Fibroblast of upper back skin (primary cell): ENCODE data around the gene EFNA3.

Experiments used
- DNase-seq: peaks from one replicate; pipeline ENCODE4 v3.0.0-alpha.2; 2013

The EFNA3 gene

GRCh38 chr1:155048449-155049334 is 29.9 kb upstream of the EFNA3 start:
- DNase-seq = no peak

- DNase-seq = peak; percentile 63
Observed at GRCh38 chr1:155049651-155050559, 28.7 kb upstream of the EFNA3 start.

- DNase-seq = peak; percentile 57
Observed at GRCh38 chr1:155050560-155051341, 27.9 kb upstream of the EFNA3 start, which contains the start of gene ADAM15. Gene ADAM15, plus strand, starts transcription at chr1:155051316. Its CDS starts 71 bp downstream, at chr1:155051387.

- no peak for DNase-seq
Observed at GRCh38 chr1:155051342-155051776, 27.3 kb upstream of the EFNA3 start.

- DNase-seq = no peak
Observed at GRCh38 chr1:155051777-155052398, 26.7 kb upstream of the EFNA3 start.

- DNase-seq = no peak
Observed at GRCh38 chr1:155052439-155053395, 25.9 kb upstream of the EFNA3 start.

- no peak for DNase-seq
Observed at GRCh38 chr1:155053531-155054105, 25.0 kb upstream of the EFNA3 start.

- no peak for DNase-seq
Observed at GRCh38 chr1:155057104-155057503, 21.5 kb upstream of the EFNA3 start.

GRCh38 chr1:155057788-155058211 is 20.8 kb upstream of the EFNA3 start:
- no peak for DNase-seq

GRCh38 chr1:155060736-155061135 is 17.9 kb upstream of the EFNA3 start:
- no peak for DNase-seq

- DNase-seq = peak; percentile 83
Observed at GRCh38 chr1:155061381-155062150, 17.1 kb upstream of the EFNA3 start.

GRCh38 chr1:155062151-155062686 is 16.4 kb upstream of the EFNA3 start:
- no peak for DNase-seq

- peak; percentile 40 for DNase-seq
Observed at GRCh38 chr1:155062702-155063411, 15.8 kb upstream of the EFNA3 start.

- DNase-seq = peak; percentile 77
Observed at GRCh38 chr1:155063550-155064110, 15.0 kb upstream of the EFNA3 start, which contains the start of gene EFNA4. Gene EFNA4, plus strand, starts transcription at chr1:155063740. Its CDS starts 84 bp downstream, at chr1:155063824.

GRCh38 chr1:155064111-155064831 is 14.4 kb upstream of the EFNA3 start:
- DNase-seq = no peak

- DNase-seq = no peak
Observed at GRCh38 chr1:155064832-155065429, 13.7 kb upstream of the EFNA3 start.

- DNase-seq = no peak
Observed at GRCh38 chr1:155066777-155067176, 11.9 kb upstream of the EFNA3 start.
